Neural crest cell (in vitro differentiated cells): ENCODE measurements around the gene MYL3. TPM values are rescaled to one million over a fixed set of nuclear protein-coding genes. Genes with fewer than 3 reads are reported as not detected.

ENCODE experiments used
- DNase-seq: peaks from one replicate; pipeline ENCODE4 v3.0.0; 2021; ENCODE audit warnings: low read depth, mixed read lengths, low spot score
- H3K27ac Mint-ChIP-seq: one replicate; pipeline ENCODE4 v1.8.0; 2021; ENCODE audit warnings: mild to moderate bottlenecking, mixed read lengths; ENCODE audit not compliant: unreplicated experiment
- H3K27me3 Mint-ChIP-seq: 2 replicates; pipeline ENCODE4 v1.8.0; 2021; ENCODE audit warnings: low read depth, mild to moderate bottlenecking, mixed read lengths
- H3K36me3 Mint-ChIP-seq: 2 replicates; pipeline ENCODE4 v1.8.0; 2021; ENCODE audit warnings: low read depth, mild to moderate bottlenecking, mixed read lengths
- H3K4me1 Mint-ChIP-seq: 2 replicates; pipeline ENCODE4 v1.8.0; 2021; ENCODE audit warnings: mixed read lengths
- H3K4me3 Mint-ChIP-seq: one replicate; pipeline ENCODE4 v1.8.0; 2021; ENCODE audit warnings: mild to moderate bottlenecking, mixed read lengths
- H3K9me3 Mint-ChIP-seq: 2 replicates; pipeline ENCODE4 v1.8.0; 2021; ENCODE audit warnings: mixed read lengths
- total RNA-seq: library from RNA; stranded (reverse); gene quantifications from 2 replicates; pipeline ENCODE4 v1.2.1, GENCODE V29; 2021
- TF ChIP-seq, protein P1 (sequence below): fragments of 200-600 bp; sonication (generic); conservative IDR thresholded peaks from 2 replicates; pipeline ENCODE4 v1.5.0; 2021; ENCODE audit warnings: antibody characterized with exemption, mild to moderate bottlenecking

MYL3 gene
- total RNA-seq, 1 donor from 2014 or later: not detected

DNA sequence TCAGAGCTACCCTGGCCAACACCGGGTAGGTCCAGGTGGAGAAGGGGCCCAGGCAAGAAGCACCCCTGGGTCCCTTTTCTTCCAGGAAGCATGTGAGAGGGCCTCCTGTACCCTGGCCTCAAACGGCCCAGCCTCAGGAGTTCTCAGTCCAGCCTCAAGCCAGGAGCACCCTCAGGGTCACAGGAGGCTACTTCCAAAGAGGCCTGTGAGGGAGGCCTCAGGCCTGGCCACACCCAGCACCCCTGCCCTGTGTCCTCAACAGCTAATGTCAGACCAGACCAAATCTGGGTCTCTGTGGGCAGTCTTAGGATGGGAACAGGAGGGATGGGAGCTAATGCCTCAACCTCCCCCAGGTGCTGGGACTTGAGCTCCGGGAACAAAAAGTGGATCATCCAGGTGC lies 37.8 kb upstream of the MYL3 start:
- TF ChIP-seq, protein P1, sequence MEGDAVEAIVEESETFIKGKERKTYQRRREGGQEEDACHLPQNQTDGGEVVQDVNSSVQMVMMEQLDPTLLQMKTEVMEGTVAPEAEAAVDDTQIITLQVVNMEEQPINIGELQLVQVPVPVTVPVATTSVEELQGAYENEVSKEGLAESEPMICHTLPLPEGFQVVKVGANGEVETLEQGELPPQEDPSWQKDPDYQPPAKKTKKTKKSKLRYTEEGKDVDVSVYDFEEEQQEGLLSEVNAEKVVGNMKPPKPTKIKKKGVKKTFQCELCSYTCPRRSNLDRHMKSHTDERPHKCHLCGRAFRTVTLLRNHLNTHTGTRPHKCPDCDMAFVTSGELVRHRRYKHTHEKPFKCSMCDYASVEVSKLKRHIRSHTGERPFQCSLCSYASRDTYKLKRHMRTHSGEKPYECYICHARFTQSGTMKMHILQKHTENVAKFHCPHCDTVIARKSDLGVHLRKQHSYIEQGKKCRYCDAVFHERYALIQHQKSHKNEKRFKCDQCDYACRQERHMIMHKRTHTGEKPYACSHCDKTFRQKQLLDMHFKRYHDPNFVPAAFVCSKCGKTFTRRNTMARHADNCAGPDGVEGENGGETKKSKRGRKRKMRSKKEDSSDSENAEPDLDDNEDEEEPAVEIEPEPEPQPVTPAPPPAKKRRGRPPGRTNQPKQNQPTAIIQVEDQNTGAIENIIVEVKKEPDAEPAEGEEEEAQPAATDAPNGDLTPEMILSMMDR: no peak
- H3K9me3 Mint-ChIP-seq: no peaks in the 10 kb centered on the region
- H3K36me3 Mint-ChIP-seq: no peaks in the 10 kb centered on the region
- no peaks in the 10 kb centered on the region for H3K27me3 Mint-ChIP-seq
- no peak overlapping the region for H3K27ac Mint-ChIP-seq
- DNase-seq: no peak
- H3K4me3 Mint-ChIP-seq: no peak overlapping the region
- no peaks in the 10 kb centered on the region for H3K4me1 Mint-ChIP-seq

DNA sequence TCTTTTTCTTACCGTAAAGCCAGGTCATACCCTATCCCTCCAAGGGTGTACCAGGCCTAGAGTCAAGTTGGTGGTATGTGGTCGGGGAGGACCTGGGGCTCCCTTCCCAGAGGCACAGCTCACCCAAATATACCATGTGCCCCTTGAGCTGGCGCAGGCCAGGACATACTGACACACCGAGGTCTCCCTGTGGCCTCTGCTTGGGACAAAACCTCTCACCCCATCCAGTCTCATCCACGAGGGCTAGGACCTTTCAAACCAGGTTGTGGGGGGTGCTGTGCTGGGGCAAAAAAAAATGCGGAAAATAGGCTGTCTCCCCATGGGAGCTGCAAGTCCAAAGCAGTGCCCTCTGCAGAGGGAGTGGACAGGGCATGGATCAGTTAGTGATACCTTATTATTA lies 37.1 kb upstream of the MYL3 start:
- Mint-ChIP-seq H3K27ac (no peak overlapping the region), H3K36me3 (no peaks in the 10 kb centered on the region), H3K27me3 (peaks cover under 1% of the 10 kb centered on the region), H3K4me1 (no peaks in the 10 kb centered on the region), H3K9me3 (no peaks in the 10 kb centered on the region), H3K4me3 (no peak overlapping the region)
- TF ChIP-seq, protein P1: no peak
- no peak for DNase-seq

DNA sequence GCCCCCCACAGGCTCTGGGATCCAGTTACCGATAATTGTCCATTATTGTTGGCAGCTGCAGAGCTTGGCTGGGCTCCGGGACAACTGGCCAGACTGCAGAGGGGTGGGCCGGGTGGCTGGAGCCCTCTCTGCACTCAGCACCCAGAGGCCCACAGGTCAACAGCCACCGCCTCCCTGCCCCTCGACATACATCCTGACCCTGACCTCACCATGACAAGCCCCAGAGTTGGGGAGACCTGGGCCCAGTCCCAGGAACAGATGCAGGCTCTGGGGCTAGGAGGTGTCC lies 36.7 kb upstream of the MYL3 start:
- TF ChIP-seq, protein P1: no peak
- no peaks in the 10 kb centered on the region for H3K4me1 Mint-ChIP-seq
- no peaks in the 10 kb centered on the region for H3K9me3 Mint-ChIP-seq
- H3K4me3 Mint-ChIP-seq: no peak overlapping the region
- no peaks in the 10 kb centered on the region for H3K36me3 Mint-ChIP-seq
- no peak overlapping the region for H3K27ac Mint-ChIP-seq
- no peak for DNase-seq
- H3K27me3 Mint-ChIP-seq: peaks cover 4% of the 10 kb centered on the region

DNA sequence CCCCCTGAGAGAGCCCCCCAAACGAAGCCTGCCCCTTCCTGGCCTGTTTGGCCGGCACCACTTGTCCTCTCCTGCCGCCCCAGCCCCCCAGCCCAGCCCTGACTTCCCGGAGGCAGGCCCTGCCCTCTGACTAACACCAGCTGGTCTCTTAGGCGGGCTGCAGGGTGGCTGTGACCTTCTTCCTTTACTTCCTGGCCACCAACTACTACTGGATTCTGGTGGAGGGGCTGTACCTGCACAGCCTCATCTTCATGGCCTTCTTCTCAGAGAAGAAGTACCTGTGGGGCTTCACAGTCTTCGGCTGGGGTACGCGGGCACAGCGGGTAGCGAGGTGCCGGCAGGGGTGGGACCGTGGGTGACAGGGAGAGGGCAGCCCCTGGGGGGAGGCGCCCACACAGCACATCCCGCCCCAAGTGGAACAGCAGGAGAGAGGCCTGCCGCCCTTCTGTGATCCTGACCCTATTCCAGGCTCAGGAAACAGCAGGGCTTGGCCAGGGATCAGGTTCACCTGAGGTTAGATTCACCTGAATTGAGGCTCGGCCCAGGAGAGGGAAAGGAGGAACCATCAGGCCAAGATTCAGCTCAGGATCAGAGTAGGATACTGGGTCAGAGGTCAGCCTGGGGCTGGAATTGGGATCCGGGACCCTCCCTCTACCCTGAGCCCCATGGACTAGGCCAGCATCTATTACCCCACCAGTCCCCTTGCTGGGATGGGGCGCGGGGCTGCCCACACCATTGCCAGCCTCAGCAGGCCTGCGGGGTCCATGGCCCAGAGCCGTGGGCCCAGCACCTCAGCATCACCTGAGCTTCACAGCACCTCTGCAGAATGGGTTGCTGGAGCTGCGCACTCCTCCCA lies 36.1 kb upstream of the MYL3 start:
- Mint-ChIP-seq H3K27me3 (peaks cover 4% of the 10 kb centered on the region), H3K27ac (no peak overlapping the region), H3K9me3 (no peaks in the 10 kb centered on the region), H3K36me3 (no peaks in the 10 kb centered on the region), H3K4me1 (no peaks in the 10 kb centered on the region), H3K4me3 (no peak overlapping the region)
- TF ChIP-seq, protein P1: no peak
- no peak for DNase-seq

DNA sequence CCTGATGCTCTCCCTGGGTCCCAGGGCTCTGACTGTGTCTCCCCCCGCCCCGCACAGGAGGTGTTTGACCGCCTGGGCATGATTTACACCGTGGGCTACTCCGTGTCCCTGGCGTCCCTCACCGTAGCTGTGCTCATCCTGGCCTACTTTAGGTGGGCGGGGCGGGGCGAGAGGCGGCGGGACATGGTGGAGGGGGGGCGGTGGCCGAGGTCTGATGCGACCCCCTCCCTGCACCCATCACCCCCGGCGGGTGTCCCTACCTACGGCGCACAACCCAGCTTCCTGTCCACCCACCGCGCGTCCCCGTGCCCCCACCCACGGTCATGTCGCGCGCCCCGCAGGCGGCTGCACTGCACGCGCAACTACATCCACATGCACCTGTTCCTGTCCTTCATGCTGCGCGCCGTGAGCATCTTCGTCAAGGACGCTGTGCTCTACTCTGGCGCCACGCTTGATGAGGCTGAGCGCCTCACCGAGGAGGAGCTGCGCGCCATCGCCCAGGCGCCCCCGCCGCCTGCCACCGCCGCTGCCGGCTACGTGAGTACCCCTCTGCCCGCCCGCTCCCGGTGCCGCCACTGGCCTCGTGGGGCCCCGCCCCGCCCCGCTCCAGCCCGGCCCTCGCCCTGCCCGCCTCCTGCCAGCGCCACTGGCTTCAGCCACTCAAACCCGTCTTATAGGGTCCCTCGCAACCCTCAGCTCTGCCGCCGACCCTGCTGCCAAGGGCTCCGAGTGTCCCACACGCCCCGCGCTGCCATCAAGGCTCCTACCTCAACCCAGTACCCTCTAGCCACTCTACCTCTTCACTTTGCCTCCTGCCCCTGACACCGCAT lies 35.3 kb upstream of the MYL3 start:
- Mint-ChIP-seq H3K9me3 (no peaks in the 10 kb centered on the region), H3K36me3 (no peaks in the 10 kb centered on the region), H3K27me3 (peaks cover 7% of the 10 kb centered on the region), H3K27ac (no peak overlapping the region), H3K4me1 (no peaks in the 10 kb centered on the region), H3K4me3 (no peak overlapping the region)
- TF ChIP-seq, protein P1: no peak
- no peak for DNase-seq
